A549 (cell line): ENCODE measurements around the gene S100A11.

ENCODE experiments used
- HOXB5 ChIP-seq: fragments of 250-450 bp; sonication (Bioruptor Pico); IDR thresholded peaks from 2 replicates; pipeline ENCODE4 v1.5.0; 2020; ENCODE audit warnings: mild to moderate bottlenecking, moderate library complexity
- JUNB ChIP-seq: fragments of >200 bp; sonication (Bioruptor Twin); formaldehyde crosslinking; IDR thresholded peaks from 2 replicates; pipeline ENCODE4 v1.6.1; 2016
- MYC ChIP-seq: IDR thresholded peaks from 2 replicates; pipeline ENCODE4 v1.6.1; 2012; ENCODE audit warnings: mild to moderate bottlenecking, inconsistent platforms, low read length, improper control_type of control experiment, borderline replicate concordance
- REST ChIP-seq: fragments of 200-600 bp; sonication (generic); IDR thresholded peaks from 2 replicates; pipeline ENCODE4 v1.6.1; 2016; ENCODE audit warnings: antibody characterized with exemption, mild to moderate bottlenecking, moderate library complexity

GRCh38 chr1:152020849-152021248, 16.0 kb downstream of the S100A11 start:
- TF ChIP-seq JUNB (no peak), MYC (no peak), HOXB5 (CRISPR knock-in tag) (no peak), REST (no peak)
